HG02571 (cell line): Measurements from ENCODE around the gene ALDH3B2.
A peak's percentile ranks its signal among the peaks of the same experiment; 100 is the strongest.

Experiments
- ATAC-seq: cut with Tn5 transposase; IDR thresholded peaks from one replicate; pipeline ENCODE4 v1.9.1; 2021; ENCODE audit warnings: mild to moderate bottlenecking, moderate library complexity; ENCODE audit not compliant: unreplicated experiment

Gene ALDH3B2

DNA sequence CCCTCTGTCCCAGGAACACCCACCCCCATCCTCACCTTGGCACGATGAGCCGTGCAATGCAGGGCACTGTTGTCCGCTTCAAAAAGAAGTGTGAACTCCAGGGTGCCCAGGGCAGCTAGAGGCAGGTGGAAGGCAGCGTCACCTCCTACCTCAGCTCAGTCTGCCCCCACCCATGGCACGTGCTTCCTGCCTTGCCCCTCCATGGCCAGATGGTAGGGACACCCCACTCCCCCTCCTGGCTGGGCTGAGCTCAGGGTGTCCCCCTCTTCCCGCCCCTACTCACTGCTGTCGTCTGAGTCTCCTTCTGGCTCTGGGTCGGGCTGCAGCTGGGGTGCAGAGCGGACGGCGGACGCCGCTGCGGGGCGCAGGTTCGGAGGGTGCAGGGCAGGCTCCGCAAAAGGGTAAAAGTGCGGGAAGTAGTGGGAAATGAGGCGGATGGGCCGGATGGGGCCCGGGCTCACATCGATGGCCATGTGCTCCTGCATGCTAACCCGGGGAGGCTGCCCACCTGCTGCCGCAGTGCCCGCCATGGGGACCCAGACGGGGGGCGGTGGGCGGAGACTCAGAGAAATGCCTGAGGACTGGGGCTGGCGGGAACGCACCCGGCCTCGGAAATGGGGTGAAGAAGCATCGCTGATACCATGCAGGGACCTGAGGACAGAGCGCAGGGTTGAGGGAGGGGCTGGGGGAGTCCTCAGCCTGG, 58.5 kb downstream of the ALDH3B2 start:
- ATAC-seq, result no peak

- no peak for ATAC-seq
Observed at GRCh38 chr11:67614730-67615714, 59.4 kb downstream of the ALDH3B2 start.

- peak; percentile 70 for ATAC-seq
Observed at GRCh38 chr11:67613960-67614715, 60.3 kb downstream of the ALDH3B2 start.

DNA sequence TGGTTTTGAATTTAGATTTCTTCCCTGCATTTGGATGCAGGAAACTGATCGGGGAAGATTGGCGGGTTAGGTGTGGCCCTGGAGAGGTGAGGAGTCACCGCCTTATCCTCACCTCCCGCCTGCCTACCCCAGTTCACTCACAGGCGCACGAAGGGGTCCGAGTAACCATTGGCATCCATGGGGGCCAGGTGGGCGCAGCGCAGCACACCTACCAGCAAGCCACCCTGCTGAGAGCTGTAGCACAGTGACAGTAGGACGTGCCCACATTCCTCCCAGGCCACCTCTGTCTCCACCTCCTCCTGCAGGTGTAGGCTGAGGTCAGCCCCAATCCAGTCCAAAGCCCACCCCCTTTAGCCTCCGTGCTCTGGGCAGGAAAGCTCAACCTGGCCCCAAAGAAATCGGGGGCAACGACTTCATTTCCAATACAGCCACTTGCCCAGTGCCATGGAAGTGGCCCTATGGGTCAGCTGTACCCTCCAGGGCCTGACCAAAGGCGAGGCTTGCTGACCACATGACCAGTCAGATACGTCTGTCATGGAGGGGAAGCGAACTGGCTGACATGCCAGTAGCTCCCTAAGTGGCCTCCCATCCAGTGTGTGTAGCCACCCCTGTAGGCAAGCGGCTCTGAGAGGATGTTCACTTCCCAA, 61.0 kb downstream of the ALDH3B2 start:
- ATAC-seq, result no peak

DNA sequence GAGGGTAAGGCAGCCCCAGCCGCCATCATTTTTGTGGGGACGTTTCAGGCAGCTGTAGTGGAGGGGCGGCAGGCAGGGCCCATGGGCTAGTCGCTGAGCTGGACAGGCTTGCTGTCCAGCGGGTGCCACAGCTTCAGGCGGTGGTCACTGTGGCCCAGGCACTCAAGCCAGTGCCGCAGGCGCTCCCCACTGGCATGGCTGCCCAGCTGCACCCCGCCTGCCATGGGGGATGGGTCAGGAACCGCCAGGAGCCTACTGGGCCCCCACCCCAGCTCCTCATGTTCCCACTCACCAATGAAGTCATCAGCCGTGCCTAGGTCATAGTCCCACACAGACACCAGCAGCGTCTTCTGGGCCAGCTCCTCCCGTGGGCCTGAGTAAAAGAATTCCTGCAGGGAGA, 61.7 kb downstream of the ALDH3B2 start:
- ATAC-seq, result no peak
